Hematopoietic multipotent progenitor cell treated with erythropoietin and hydrocortisone succinate and interleukin-3 and kit ligand, for 17 days (in vitro differentiated cells): ENCODE measurements around the gene B4GALNT1.
"Not testable (repeated sequence)": the region's sequence is repeated elsewhere in the genome, so short reads cannot be mapped to it uniquely, and the experiment has no call there.

Experiments used
- DNase-seq: peaks from one replicate; pipeline ENCODE4 v3.0.0-alpha.2; 2015; ENCODE audit warnings: low spot score

The B4GALNT1 gene

GRCh38 chr12:57637364-57637763, 4.4 kb upstream of the B4GALNT1 start:
- DNase-seq: no peak

DNA sequence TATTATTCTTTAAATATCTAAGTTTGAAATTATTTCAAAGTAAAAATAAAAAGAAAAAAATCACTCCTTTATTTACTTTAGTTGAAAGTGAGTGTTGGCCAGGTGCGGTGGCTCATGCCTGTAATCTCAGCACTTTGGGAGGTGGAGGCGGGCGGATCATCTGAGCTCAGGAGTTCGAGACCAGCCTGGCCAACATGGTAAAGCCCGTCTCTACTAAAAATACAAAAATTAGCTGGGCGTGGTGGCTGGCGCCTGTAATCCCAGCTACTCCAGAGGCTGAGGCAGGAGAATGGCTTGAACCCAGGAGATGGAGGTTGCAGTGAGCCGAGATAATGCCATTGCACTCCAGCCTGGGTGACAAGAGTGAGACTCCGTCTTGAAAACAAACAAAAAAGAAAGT, 3.7 kb upstream of the B4GALNT1 start:
- DNase-seq: not testable (repeated sequence)

- DNase-seq: no peak
Observed at GRCh38 chr12:57632073-57632957, 686 bp downstream of the B4GALNT1 start.

GRCh38 chr12:57631566-57632072, 1.4 kb downstream of the B4GALNT1 start:
- no peak for DNase-seq

GRCh38 chr12:57630891-57631433, 2.0 kb downstream of the B4GALNT1 start:
- no peak for DNase-seq

GRCh38 chr12:57629897-57630471, 3.0 kb downstream of the B4GALNT1 start:
- no peak for DNase-seq

- no peak for DNase-seq
Observed at GRCh38 chr12:57628280-57629191, 4.5 kb downstream of the B4GALNT1 start.

DNA sequence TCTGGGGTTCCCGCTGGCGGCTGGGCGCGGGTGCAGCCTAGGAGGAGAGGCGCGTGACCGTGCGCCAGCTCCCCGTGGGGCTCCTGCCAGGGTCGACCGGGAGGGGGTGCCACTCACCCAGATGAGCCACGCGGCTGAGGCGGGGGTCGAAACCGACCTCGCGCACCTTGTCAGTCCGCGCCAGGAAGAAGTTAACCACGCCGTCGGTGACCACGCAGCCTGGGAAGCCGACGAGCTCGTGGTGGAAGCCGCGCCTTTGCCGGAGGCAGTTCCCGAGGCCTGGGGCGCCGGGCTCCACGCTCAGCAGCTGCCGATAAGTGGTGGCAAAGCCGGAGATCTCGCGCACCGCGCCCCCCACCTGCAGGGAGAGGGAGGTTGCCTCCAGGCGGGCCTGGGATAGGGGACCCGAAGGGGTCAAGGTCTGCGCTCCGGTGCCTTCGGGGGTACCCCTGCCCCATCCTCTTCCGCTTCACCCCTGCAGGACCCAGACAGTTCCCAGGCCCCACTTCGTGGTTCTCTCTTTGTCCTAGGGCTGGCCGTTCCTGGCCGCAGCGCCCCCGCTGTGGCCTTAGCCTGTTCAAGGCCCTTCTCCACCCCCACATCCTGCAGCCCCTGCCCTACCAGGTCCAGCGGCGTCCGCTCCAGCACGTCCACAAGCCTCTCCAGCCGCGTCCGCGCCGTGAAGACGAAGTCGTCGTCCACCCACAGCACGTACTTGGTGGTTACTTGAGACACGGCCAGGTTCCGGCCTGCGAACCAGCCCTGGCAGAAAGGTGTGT, 5.3 kb downstream of the B4GALNT1 start:
- DNase-seq: no peak

GRCh38 chr12:57626921-57627445, 6.0 kb downstream of the B4GALNT1 start:
- no peak for DNase-seq

DNA sequence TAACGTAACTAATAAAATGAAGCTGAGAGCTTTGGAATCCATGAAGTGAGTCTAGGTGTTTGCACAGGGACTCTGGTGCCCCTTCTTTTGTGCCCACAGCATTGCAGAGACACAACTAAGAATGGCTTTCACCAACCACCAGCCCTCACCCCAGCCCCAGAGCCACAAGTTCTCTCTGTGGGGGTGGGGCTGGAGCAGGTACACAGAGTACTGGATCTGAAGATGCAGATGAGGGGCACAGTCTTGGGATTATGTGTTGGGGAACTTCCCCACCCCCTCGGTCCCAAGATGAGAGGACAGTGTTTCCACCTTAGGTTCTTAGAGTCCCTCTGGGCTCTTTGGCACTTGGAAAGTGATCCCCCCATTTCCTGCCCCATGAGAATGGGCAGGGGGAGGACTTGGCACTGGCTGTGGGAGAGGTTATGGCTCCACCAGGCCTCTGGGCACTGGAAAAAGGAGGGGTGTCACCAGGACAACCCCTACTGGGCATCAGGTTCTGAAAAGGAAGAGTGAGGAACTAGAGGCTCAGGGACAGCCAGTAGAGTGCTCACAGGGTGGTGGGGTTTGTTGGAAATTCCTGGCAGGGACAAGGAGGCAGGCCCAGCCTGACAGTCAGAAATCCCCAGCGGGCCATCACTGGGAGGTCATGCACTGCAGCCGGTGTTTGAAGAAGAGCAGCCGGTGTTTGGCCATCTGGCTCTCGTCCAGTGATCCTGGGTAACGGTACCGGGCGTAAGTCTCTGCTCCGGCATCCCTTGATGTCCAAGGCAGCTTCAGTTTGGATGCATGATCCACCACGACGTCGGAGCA, 6.7 kb downstream of the B4GALNT1 start:
- no peak for DNase-seq

DNA sequence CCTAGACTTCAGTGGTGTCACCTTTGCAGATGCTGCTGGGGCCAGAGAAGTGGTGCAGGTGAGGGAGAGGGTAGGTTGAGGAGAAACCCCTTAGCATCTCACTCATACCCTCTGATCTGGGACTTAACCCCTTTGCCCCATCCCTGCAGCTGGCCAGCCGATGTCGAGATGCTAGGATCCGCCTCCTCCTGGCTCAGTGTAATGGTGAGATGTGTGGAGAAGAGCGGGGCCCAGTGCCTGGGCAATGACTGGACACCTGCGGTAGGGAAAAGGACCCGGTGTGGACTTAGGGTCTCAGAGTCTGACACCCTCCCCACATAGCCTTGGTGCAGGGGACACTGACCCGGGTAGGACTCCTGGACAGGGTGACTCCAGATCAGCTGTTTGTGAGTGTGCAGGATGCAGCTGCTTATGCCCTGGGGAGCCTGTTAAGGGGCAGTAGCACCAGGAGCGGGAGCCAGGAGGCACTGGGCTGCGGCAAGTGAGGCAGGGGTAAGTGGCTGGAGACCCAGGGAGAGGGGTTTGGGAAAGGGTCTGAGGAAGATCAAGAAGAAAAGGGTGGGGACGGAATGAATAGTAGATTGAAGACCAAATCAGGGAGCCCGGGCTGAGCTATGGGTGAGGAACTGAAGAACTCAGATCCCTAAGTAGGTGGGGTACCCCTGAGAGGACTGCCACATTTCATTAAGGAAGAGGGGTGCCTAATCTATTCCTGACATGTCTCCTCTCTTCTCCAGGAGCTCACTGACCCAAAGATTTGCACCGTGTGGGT, 7.6 kb downstream of the B4GALNT1 start:
- no peak for DNase-seq

DNA sequence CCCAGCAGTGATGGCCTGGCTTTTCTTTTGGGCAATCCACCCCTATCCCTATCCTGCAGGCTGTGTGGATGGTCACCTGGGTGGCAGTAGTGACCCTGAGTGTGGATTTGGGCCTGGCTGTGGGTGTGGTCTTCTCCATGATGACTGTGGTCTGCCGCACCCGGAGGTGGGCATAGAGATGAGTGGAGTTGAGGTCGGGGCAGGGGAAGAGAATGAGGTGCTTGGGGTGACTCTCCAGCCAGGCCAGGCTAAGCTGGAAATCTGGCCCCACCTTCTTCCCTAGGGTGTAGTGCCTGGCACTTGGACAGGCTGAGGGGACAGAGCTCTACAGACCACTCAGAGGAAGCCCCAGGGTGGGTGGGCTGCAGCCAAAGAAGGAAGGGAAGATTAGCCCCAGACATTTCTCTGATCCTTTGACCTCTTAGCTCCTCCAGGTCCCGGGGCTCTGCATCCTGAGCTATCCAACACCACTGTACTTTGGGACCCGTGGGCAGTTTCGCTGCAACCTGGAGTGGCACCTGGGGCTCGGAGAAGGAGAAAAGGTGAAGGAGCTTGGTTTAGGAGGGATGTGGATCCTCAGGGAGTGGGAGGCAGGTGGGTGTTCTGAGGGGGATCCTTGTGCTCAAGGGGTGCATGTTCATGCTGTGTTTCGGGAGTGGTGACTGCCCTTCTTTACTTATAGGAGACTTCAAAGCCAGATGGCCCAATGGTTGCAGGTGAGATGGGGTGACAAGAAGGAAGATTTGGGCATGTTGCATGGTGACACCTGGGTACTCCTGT, 8.4 kb downstream of the B4GALNT1 start:
- DNase-seq: no peak

GRCh38 chr12:57623811-57624390, 9.1 kb downstream of the B4GALNT1 start:
- no peak for DNase-seq

DNA sequence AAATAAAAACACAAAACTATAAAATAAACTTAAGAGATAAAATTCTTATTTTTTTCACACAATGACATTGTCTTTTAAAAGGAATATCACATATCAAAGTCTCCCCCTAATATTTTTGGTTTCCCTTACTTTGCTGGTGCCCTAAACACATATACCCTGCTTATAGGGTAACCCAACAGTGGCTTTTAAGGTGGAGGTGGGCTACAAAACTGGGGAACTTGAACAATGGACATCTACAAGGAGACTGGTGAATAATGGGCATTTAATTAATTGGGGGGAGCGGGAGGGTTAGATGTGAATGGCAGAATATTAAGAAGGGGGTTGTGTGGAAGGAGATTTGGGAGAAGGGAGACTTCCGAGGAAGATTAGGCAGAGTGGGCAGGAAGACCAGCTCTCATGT, 9.6 kb downstream of the B4GALNT1 start:
- no peak for DNase-seq

- DNase-seq: no peak
Observed at GRCh38 chr12:57622293-57623245, 10.4 kb downstream of the B4GALNT1 start.

- DNase-seq: peak; percentile 47
Observed at GRCh38 chr12:57621497-57622292, 11.3 kb downstream of the B4GALNT1 start.
